Smooth muscle cell (in vitro differentiated cells): ENCODE data around the gene GRID1. TPM values are rescaled to one million over a fixed set of nuclear protein-coding genes. Genes with fewer than 3 reads are reported as not detected.

ENCODE experiments used
- DNase-seq: peaks from one replicate; lab custom pipeline; 2025; ENCODE audit not compliant: unreplicated experiment; lab: John Stamatoyannopoulos, UW
- H2AFZ ChIP-seq: fragments of 200-600 bp; sonication (generic); 2 replicates; pipeline ENCODE4 v1.6.0; 2016; ENCODE audit warnings: antibody characterized with exemption, low read depth, mild to moderate bottlenecking
- H3F3A ChIP-seq: fragments of 200-600 bp; sonication (generic); 2 replicates; pipeline ENCODE4 v1.6.0; 2017; ENCODE audit warnings: antibody characterized with exemption, low read depth
- H3K27ac ChIP-seq: fragments of 200-600 bp; sonication (generic); 2 replicates; pipeline ENCODE4 v1.5.1; 2016; ENCODE audit warnings: low read depth, mild to moderate bottlenecking
- H3K27me3 ChIP-seq: fragments of 200-600 bp; sonication (generic); 2 replicates; pipeline ENCODE4 v1.6.1; 2016; ENCODE audit warnings: low read depth, mild to moderate bottlenecking
- H3K36me3 ChIP-seq: fragments of 200-600 bp; sonication (generic); 2 replicates; pipeline ENCODE4 v1.5.1; 2016; ENCODE audit warnings: low read depth
- H3K4me1 ChIP-seq: fragments of 200-600 bp; sonication (generic); 2 replicates; pipeline ENCODE4 v1.5.1; 2016; ENCODE audit warnings: low read depth
- H3K4me2 ChIP-seq: fragments of 200-600 bp; sonication (generic); 2 replicates; pipeline ENCODE4 v1.6.0; 2016; ENCODE audit warnings: mild to moderate bottlenecking
- H3K4me3 ChIP-seq: fragments of 200-600 bp; sonication (generic); 2 replicates; pipeline ENCODE4 v1.5.1; 2016; ENCODE audit warnings: mild to moderate bottlenecking
- H3K79me2 ChIP-seq: fragments of 200-600 bp; sonication (generic); 2 replicates; pipeline ENCODE4 v1.6.0; 2016; ENCODE audit warnings: low read depth, mild to moderate bottlenecking
- H3K9ac ChIP-seq: fragments of 200-600 bp; sonication (generic); 2 replicates; pipeline ENCODE4 v1.6.0; 2016; ENCODE audit warnings: low read depth
- H3K9me3 ChIP-seq: fragments of 200-600 bp; sonication (generic); replicated peaks from 2 replicates; pipeline ENCODE4 v1.5.1; 2016; ENCODE audit warnings: low read depth
- H4K20me1 ChIP-seq: fragments of 200-600 bp; sonication (generic); 2 replicates; pipeline ENCODE4 v1.6.0; 2016; ENCODE audit warnings: low read depth
- WGBS: methylation state at CpG from one replicate; pipeline ENCODE4 v1.1.7; 2016; ENCODE audit warnings: low lambda C conversion rate; 5-methylcytosine and 5-hydroxymethylcytosine counted together
- polyA plus RNA-seq: library from polyadenylated mRNA; unstranded; fragments of >200 nt; fragmentation: Nextera tagmentation; extraction: Ambion mirVana; gene quantifications from 2 replicates; pipeline ENCODE4 v1.2.1, GENCODE V29; 2016
- total RNA-seq: library from RNA; depleted of rRNA; stranded (reverse); fragments of >200 nt; gene quantifications from 2 replicates; pipeline ENCODE4 v1.2.3, GENCODE V29; 2014
- TF ChIP-seq, protein P1 (sequence below): fragments of 200-600 bp; sonication (generic); IDR thresholded peaks from 2 replicates; pipeline ENCODE4 v1.5.1; 2017; ENCODE audit warnings: borderline replicate concordance, mild to moderate bottlenecking, antibody characterized with exemption; ENCODE audit not compliant: insufficient read depth, poor library complexity, severe bottlenecking

GRID1 gene
- total and polyA plus RNA-seq, 2 experiments from 2014 or later: 4.4 to 7.4 TPM

DNA sequence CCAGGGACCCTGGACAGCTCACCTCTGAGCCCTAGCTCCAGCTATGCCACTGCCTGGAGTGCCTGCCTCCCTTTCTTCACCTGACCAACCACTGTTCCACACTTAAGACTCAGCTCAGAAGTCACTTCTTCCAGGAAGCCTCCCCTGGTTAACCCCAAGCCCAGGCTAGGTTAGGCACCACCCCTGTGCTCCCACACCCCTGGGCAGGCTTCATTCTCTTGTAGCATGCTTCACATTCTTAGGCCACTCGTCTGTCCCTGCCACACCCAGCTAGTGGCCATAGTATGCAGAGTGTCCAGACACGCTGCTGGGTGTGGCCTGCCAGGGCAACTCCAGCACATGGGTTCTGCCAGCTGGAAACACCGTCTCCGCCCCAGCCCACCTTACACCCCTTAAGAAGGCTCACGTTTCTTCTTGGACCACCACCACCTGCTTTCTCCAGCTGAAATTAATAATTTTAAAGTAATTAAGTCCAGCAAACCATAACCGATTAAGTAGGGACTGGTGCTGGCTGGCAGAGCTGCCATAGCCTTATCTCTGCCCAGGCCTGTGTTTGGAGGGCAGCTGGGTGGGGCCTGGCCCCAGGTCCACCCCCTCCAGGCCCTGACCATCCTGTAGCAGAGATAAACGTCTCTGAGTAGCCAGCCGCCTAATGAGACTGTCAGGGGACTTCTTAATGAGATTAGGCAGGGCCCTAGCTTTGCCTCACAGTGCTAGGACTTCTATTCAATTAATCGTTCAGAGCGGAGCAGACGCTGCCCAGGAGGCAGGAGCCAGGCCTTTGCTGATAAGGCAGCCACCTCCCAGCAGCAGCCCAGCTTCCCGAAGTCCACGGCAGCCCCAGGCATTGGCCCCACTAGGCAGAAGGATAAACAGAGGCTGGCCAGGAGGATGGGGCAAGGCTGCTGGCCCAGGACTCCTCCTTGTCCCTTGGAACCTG, 20.5 kb downstream of the GRID1 start:
- Histone ChIP-seq H4K20me1 (peaks cover 91% of the 10 kb centered on the region), H3K9ac (no peak overlapping the region), H3K9me3 (no peaks in the 10 kb centered on the region), H2AFZ (no peak overlapping the region), H3K4me2 (no peak overlapping the region), H3F3A (no peaks in the 10 kb centered on the region), H3K4me1 (peaks cover 20% of the 10 kb centered on the region), H3K4me3 (no peak overlapping the region), H3K27ac (no peak overlapping the region), H3K27me3 (peaks cover 6% of the 10 kb centered on the region), H3K36me3 (no peaks in the 10 kb centered on the region), H3K79me2 (no peaks in the 10 kb centered on the region)
- TF ChIP-seq, protein P1, sequence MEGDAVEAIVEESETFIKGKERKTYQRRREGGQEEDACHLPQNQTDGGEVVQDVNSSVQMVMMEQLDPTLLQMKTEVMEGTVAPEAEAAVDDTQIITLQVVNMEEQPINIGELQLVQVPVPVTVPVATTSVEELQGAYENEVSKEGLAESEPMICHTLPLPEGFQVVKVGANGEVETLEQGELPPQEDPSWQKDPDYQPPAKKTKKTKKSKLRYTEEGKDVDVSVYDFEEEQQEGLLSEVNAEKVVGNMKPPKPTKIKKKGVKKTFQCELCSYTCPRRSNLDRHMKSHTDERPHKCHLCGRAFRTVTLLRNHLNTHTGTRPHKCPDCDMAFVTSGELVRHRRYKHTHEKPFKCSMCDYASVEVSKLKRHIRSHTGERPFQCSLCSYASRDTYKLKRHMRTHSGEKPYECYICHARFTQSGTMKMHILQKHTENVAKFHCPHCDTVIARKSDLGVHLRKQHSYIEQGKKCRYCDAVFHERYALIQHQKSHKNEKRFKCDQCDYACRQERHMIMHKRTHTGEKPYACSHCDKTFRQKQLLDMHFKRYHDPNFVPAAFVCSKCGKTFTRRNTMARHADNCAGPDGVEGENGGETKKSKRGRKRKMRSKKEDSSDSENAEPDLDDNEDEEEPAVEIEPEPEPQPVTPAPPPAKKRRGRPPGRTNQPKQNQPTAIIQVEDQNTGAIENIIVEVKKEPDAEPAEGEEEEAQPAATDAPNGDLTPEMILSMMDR: no peak
- DNase-seq: no peak
- WGBS: 48% methylated on average over 13 of the region's 13 CpGs

GRCh38 chr10:86345296-86345858, 21.2 kb downstream of the GRID1 start:
- no peak overlapping the region for H3K4me2 ChIP-seq
- H3K9ac ChIP-seq: no peak overlapping the region
- H3K27ac ChIP-seq: no peak overlapping the region
- peaks cover 94% of the 10 kb centered on the region for H4K20me1 ChIP-seq
- H2AFZ ChIP-seq: no peak overlapping the region
- H3K4me1 ChIP-seq: peaks cover 26% of the 10 kb centered on the region
- no peak for DNase-seq
- no peaks in the 10 kb centered on the region for H3K79me2 ChIP-seq
- H3K4me3 ChIP-seq: no peak overlapping the region
- TF ChIP-seq, protein P1: no peak
- H3K27me3 ChIP-seq: peaks cover 5% of the 10 kb centered on the region
- H3K9me3 ChIP-seq: no peaks in the 10 kb centered on the region
- 95% methylated on average over 4 of the region's 4 CpGs for WGBS
- no peaks in the 10 kb centered on the region for H3F3A ChIP-seq
- H3K36me3 ChIP-seq: no peaks in the 10 kb centered on the region

DNA sequence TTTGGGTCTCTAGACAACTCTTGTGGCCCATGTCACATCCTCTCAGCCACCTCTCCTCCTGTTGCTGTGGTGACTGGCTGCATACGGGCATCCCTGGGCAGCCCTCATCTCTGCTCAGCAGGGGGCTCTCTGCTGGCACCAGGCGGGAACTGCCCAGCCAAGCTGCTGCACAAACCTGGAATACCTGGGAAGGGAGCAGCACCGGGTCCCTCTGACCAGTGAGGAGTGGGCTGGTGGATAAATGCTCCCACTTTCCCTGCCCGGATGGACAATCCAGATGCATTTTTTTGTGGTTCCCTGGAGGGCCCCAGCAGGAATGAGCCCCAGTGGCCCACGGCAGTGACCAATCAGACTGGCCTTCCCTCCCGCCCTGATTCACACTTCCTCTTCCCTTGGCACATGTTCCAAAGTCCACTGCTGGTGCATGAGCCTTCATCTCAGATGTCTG, 21.9 kb downstream of the GRID1 start:
- WGBS: 83% methylated on average over 6 of the region's 6 CpGs
- no peaks in the 10 kb centered on the region for H3K36me3 ChIP-seq
- H3F3A ChIP-seq: no peaks in the 10 kb centered on the region

More for the DNA sequence above, 21.9 kb downstream of the GRID1 start:
- no peak overlapping the region for H3K4me2 ChIP-seq
- no peaks in the 10 kb centered on the region for H3K79me2 ChIP-seq
- no peak overlapping the region for H3K9ac ChIP-seq
- H3K27me3 ChIP-seq: no peaks in the 10 kb centered on the region
- peaks cover 26% of the 10 kb centered on the region for H3K4me1 ChIP-seq
- no peaks in the 10 kb centered on the region for H3K9me3 ChIP-seq
- no peak overlapping the region for H2AFZ ChIP-seq
- H3K27ac ChIP-seq: no peak overlapping the region
- TF ChIP-seq, protein P1: no peak
- DNase-seq: no peak
- H4K20me1 ChIP-seq: peaks cover 96% of the 10 kb centered on the region
- H3K4me3 ChIP-seq: no peak overlapping the region
